Small intestine (tissue), 7 donors: ENCODE results near the gene PNPO. TPM values are rescaled to one million over a fixed set of nuclear protein-coding genes. Genes with fewer than 3 reads are reported as not detected.

ENCODE experiments used
- DNase-seq, 2 donors: peaks; one replicate each; pipeline versions ENCODE4 v3.0.0 to v3.0.0-alpha.2; 2013
- FAIRE-seq: peaks from 2 replicates; lab custom pipeline; 2012; peaks lifted over from hg19 to GRCh38; lab: Jason Lieb, UNC
- H3K27ac ChIP-seq, 3 donors: one replicate each; pipeline ENCODE4 v1.5.1; 2013; ENCODE audit warnings: low read length in 2 of 3, mild to moderate bottlenecking in 2 of 3, control low read depth in 1 of 3, inconsistent platforms in 1 of 3, low read depth in 1 of 3, moderate library complexity in 1 of 3
- H3K27me3 ChIP-seq, 3 donors: one replicate each; pipeline ENCODE4 v1.6.1; 2013; ENCODE audit warnings: low read length in 3 of 3, inconsistent platforms in 1 of 3; ENCODE audit not compliant: control insufficient read depth in 3 of 3, insufficient read depth in 3 of 3
- H3K36me3 ChIP-seq, 3 donors: one replicate each; pipeline ENCODE4 v1.6.1; 2013; ENCODE audit warnings: low read length in 3 of 3, inconsistent platforms in 1 of 3, low read depth in 1 of 3, mild to moderate bottlenecking in 1 of 3, moderate library complexity in 1 of 3; ENCODE audit not compliant: control insufficient read depth in 3 of 3, insufficient read depth in 2 of 3
- H3K4me1 ChIP-seq, 3 donors: one replicate each; pipeline ENCODE4 v1.6.1; 2013; ENCODE audit warnings: low read length in 2 of 3, inconsistent platforms in 1 of 3, low read depth in 1 of 3, mild to moderate bottlenecking in 1 of 3, moderate library complexity in 1 of 3; ENCODE audit not compliant: control insufficient read depth in 3 of 3, insufficient read depth in 2 of 3
- H3K4me3 ChIP-seq, 3 donors: one replicate each; pipeline ENCODE4 v1.5.1; 2013; ENCODE audit warnings: low read length in 3 of 3, control low read depth in 1 of 3, inconsistent platforms in 1 of 3, low read depth in 1 of 3, mild to moderate bottlenecking in 1 of 3, moderate library complexity in 1 of 3
- H3K9me3 ChIP-seq, 2 donors: one replicate each; pipeline ENCODE4 v1.6.1; 2013; ENCODE audit warnings: low read depth in 1 of 2, low read length in 1 of 2; ENCODE audit not compliant: control insufficient read depth in 2 of 2, insufficient read depth in 1 of 2
- WGBS, 3 donors: extraction: QIAGEN DNeasy Blood & Tissue Kit; methylation state at CpG; one replicate each; pipeline ENCODE4 v1.1.7; 2013; 5-methylcytosine and 5-hydroxymethylcytosine counted together
- polyA plus RNA-seq, 4 donors: library from polyadenylated mRNA; stranded (reverse) in 3 of 4; unstranded in 1 of 4; fragments of 200-250 nt in 3 of 4; fragments of 120-200 nt in 1 of 4; gene quantifications; one replicate each; pipeline versions ENCODE4 v1.2.1 to v1.2.3, GENCODE V29; 2013
- donor health status: healthy with polysubstance abuse.
- donor health status: control.
- donor health status: control.
- donor health status: Bipolar disorder and iron deficiency.
- donor health status: healthy.

Gene PNPO
- polyA plus RNA-seq, 4 donors = 10.8 to 49.1 (median 19.1) TPM

GRCh38 chr17:47997586-47997985, 56.2 kb downstream of the PNPO start:
- H3K36me3 ChIP-seq = no peaks in the 10 kb centered on the region
- H3K9me3 ChIP-seq = no peaks in the 10 kb centered on the region
- FAIRE-seq (no peak), DNase-seq (no peak)
- H3K4me3 ChIP-seq = no peak overlapping the region
- WGBS, 3 donors = 80 to 89% (median 88%) methylated on average over 7 of the region's 7 CpGs
- no peak overlapping the region for H3K27ac ChIP-seq
- H3K4me1 ChIP-seq = peaks cover 0 to 5% (median 0%) of the 10 kb centered on the region in 3 donors
- H3K27me3 ChIP-seq = peaks cover 0 to 2% (median 0%) of the 10 kb centered on the region in 3 donors

- 90 to 95% (median 92%) methylated on average over 7 of the region's 7 CpGs for WGBS, 3 donors
- no peak overlapping the region for H3K27ac ChIP-seq
- H3K4me3 ChIP-seq = no peak overlapping the region
- peaks cover 0 to 2% (median 0%) of the 10 kb centered on the region in 3 donors for H3K27me3 ChIP-seq
- no peak for FAIRE-seq
- DNase-seq = no peak
- H3K4me1 ChIP-seq = peaks cover 0 to 8% (median 0%) of the 10 kb centered on the region in 3 donors
- no peaks in the 10 kb centered on the region for H3K36me3 ChIP-seq
- no peaks in the 10 kb centered on the region for H3K9me3 ChIP-seq
Measured at GRCh38 chr17:47998044-47998443, 56.7 kb downstream of the PNPO start.

Other genes starting within 250 kb of the PNPO start
- gene TBKBP1, start 247.4 kb upstream of the PNPO start, polyA plus RNA-seq = 1 to 10 TPM in 3 of 4 donors, under 1 TPM in 1; 0.22 to 7.5 (median 4.5) TPM
- under 1 TPM; 0.07 to 0.45 (median 0.29) TPM for gene TBX21, start 208.3 kb upstream of the PNPO start, polyA plus RNA-seq
- 10 to 100 TPM; 16.7 to 67.5 (median 27.3) TPM for gene OSBPL7, start 119.8 kb upstream of the PNPO start, polyA plus RNA-seq
- 10 to 100 TPM; 47.0 to 54.1 (median 50.7) TPM for gene MRPL10, start 110.0 kb upstream of the PNPO start, polyA plus RNA-seq
- gene LRRC46, start 109.9 kb upstream of the PNPO start, polyA plus RNA-seq = 1 to 10 TPM in 1 of 4 donors, under 1 TPM in 3; 0.22 to 1.5 (median 0.40) TPM
- 100 to 1,000 TPM in 2 of 4 donors, 10 to 100 TPM in 2; 46.0 to 127 (median 99.7) TPM for gene SCRN2, start 100.3 kb upstream of the PNPO start, polyA plus RNA-seq
- 1 to 10 TPM; 1.6 to 4.9 (median 3.1) TPM for gene SP6, start 90.4 kb upstream of the PNPO start, polyA plus RNA-seq
- 10 to 100 TPM in 3 of 4 donors, 1 to 10 TPM in 1; 8.7 to 17.3 (median 12.6) TPM for gene SP2, start 45.3 kb upstream of the PNPO start, polyA plus RNA-seq
- gene PRR15L, start 16.3 kb downstream of the PNPO start, polyA plus RNA-seq = 100 to 1,000 TPM; 159 to 388 (median 277) TPM
- gene CDK5RAP3, start 29.5 kb downstream of the PNPO start, polyA plus RNA-seq = 100 to 1,000 TPM; 169 to 721 (median 374) TPM
- gene COPZ2, start 96.2 kb downstream of the PNPO start, polyA plus RNA-seq = 1 to 10 TPM in 3 of 4 donors, not detected in 1; 4.4 to 7.3 (median 5.6) TPM
- gene NFE2L1, start 106.8 kb downstream of the PNPO start, polyA plus RNA-seq = 100 to 1,000 TPM in 1 of 4 donors, 10 to 100 TPM in 3; 52.1 to 110 (median 74.6) TPM
- 10 to 100 TPM in 2 of 4 donors, 1 to 10 TPM in 2; 9.4 to 57.1 (median 19.8) TPM for gene CBX1, start 159.9 kb downstream of the PNPO start, polyA plus RNA-seq
- gene SNX11, start 166.2 kb downstream of the PNPO start, polyA plus RNA-seq = 10 to 100 TPM; 11.4 to 16.3 (median 12.8) TPM